Iris pigment epithelial cell (primary cell): ENCODE measurements around the gene MAGEF1.

Source experiments
- DNase-seq: peaks from one replicate; pipeline ENCODE4 v3.0.0-alpha.2; 2011; ENCODE audit warnings: low read depth

Gene MAGEF1

GRCh38 chr3:184725176-184725719, 13.4 kb upstream of the MAGEF1 start:
- DNase-seq, result no peak

GRCh38 chr3:184724699-184725098, 12.8 kb upstream of the MAGEF1 start:
- no peak for DNase-seq

- DNase-seq, result no peak
Observed at GRCh38 chr3:184719709-184720108, 7.8 kb upstream of the MAGEF1 start.

- no peak for DNase-seq
Observed at GRCh38 chr3:184718431-184718830, 6.6 kb upstream of the MAGEF1 start.

GRCh38 chr3:184717399-184717983, 5.6 kb upstream of the MAGEF1 start:
- no peak for DNase-seq

- DNase-seq, result peak; percentile 76
Observed at GRCh38 chr3:184716622-184717398, 4.9 kb upstream of the MAGEF1 start.

- peak; percentile 38 for DNase-seq
Observed at GRCh38 chr3:184715943-184716621, 4.2 kb upstream of the MAGEF1 start.

- no peak for DNase-seq
Observed at GRCh38 chr3:184713521-184713920, 1.7 kb upstream of the MAGEF1 start.

- DNase-seq, result no peak
Observed at GRCh38 chr3:184713040-184713355, 1.1 kb upstream of the MAGEF1 start.

GRCh38 chr3:184712248-184713039, 580 bp upstream of the MAGEF1 start:
- DNase-seq, result no peak

GRCh38 chr3:184710870-184711492, 883 bp downstream of the MAGEF1 start:
- peak; percentile 75 for DNase-seq

- DNase-seq, result no peak
Observed at GRCh38 chr3:184703657-184704056, 8.2 kb downstream of the MAGEF1 start.

GRCh38 chr3:184700759-184701158, 11.1 kb downstream of the MAGEF1 start:
- DNase-seq, result no peak

GRCh38 chr3:184697845-184698244, 14.0 kb downstream of the MAGEF1 start:
- DNase-seq, result no peak

- DNase-seq, result peak; percentile 14
Observed at GRCh38 chr3:184696697-184697096, 15.2 kb downstream of the MAGEF1 start.

- DNase-seq, result no peak
Observed at GRCh38 chr3:184694716-184695115, 17.1 kb downstream of the MAGEF1 start.

- DNase-seq, result no peak
Observed at GRCh38 chr3:184694133-184694665, 17.7 kb downstream of the MAGEF1 start.

GRCh38 chr3:184693011-184693975, 18.6 kb downstream of the MAGEF1 start:
- DNase-seq, result no peak

GRCh38 chr3:184691397-184692231, 20.2 kb downstream of the MAGEF1 start:
- DNase-seq, result peak; percentile 22
